Measurements from ENCODE around the gene MARCHF3.

DNA sequence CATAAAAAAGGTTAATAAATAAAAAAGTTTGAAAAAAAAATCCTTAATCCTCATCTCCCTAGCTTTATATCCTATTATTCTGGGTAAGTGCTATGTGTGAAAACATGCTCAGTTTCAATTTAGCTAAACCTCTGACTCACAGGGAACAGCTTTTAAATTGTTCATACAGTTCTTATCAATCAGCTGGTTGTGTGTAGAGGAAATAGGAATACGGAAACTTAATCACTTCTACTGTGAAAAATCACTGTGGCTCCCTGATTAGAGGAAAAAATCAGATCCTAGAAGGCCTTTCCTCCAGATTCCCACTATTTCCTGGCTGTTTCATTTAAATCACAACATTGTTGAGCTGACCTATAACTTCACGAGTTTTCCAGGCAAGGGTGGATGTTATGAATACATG, 120.5 kb downstream of the MARCHF3 start:
- TF ChIP-seq, protein P1, sequence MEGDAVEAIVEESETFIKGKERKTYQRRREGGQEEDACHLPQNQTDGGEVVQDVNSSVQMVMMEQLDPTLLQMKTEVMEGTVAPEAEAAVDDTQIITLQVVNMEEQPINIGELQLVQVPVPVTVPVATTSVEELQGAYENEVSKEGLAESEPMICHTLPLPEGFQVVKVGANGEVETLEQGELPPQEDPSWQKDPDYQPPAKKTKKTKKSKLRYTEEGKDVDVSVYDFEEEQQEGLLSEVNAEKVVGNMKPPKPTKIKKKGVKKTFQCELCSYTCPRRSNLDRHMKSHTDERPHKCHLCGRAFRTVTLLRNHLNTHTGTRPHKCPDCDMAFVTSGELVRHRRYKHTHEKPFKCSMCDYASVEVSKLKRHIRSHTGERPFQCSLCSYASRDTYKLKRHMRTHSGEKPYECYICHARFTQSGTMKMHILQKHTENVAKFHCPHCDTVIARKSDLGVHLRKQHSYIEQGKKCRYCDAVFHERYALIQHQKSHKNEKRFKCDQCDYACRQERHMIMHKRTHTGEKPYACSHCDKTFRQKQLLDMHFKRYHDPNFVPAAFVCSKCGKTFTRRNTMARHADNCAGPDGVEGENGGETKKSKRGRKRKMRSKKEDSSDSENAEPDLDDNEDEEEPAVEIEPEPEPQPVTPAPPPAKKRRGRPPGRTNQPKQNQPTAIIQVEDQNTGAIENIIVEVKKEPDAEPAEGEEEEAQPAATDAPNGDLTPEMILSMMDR (conservative IDR thresholded peaks at IDR 0.05; ENCODE audit: low read depth, low read length) = no peak
- no peak for TF ChIP-seq EZH2 (IDR thresholded peaks at IDR 0.05; ENCODE audit: borderline replicate concordance, low read depth, low read length, poor library complexity, severe bottlenecking)

All from A673 (cell line).